22Rv1 (cell line): Measurements from ENCODE around the gene MIPEP.

Source experiments
- CTCF ChIP-seq: fragments of 450-650 bp; IDR thresholded peaks from 2 replicates; pipeline ENCODE4 v1.5.1; 2017; ENCODE audit warnings: mild to moderate bottlenecking
- ZFX ChIP-seq: fragments of 450-650 bp; IDR thresholded peaks from 2 replicates; pipeline ENCODE4 v1.6.1; 2017; ENCODE audit warnings: antibody characterized with exemption, borderline replicate concordance

GRCh38 chr13:23771552-23771951 is 117.6 kb downstream of the MIPEP start:
- TF ChIP-seq CTCF (no peak), ZFX (no peak)
